SH-SY5Y (cell line): ENCODE results near the gene UBE3B.

Experiments used
- GATA2 ChIP-seq: IDR thresholded peaks from 2 replicates; pipeline ENCODE4 v1.6.1; 2011; ENCODE audit warnings: mild to moderate bottlenecking, low read depth, low read length
- GATA3 ChIP-seq: IDR thresholded peaks from 2 replicates; pipeline ENCODE4 v1.6.1; 2011; ENCODE audit warnings: low read depth, mild to moderate bottlenecking, low read length, moderate library complexity

GRCh38 chr12:109573029-109573913 is 95.8 kb downstream of the UBE3B start, which contains the start of the genes MMAB and MVK:
- TF ChIP-seq GATA2: no peak
- no peak for TF ChIP-seq GATA3
